ENCODE measurements around the gene SUSD2. TPM values are rescaled to one million over a fixed set of nuclear protein-coding genes. Genes with fewer than 3 reads are reported as not detected.

Gene SUSD2
- total and polyA plus RNA-seq, 2 of the 8 experiments (the other 6 are each of a cell fraction or from before 2014, with no cell fraction given): 2.0 to 4.8 TPM

DNA sequence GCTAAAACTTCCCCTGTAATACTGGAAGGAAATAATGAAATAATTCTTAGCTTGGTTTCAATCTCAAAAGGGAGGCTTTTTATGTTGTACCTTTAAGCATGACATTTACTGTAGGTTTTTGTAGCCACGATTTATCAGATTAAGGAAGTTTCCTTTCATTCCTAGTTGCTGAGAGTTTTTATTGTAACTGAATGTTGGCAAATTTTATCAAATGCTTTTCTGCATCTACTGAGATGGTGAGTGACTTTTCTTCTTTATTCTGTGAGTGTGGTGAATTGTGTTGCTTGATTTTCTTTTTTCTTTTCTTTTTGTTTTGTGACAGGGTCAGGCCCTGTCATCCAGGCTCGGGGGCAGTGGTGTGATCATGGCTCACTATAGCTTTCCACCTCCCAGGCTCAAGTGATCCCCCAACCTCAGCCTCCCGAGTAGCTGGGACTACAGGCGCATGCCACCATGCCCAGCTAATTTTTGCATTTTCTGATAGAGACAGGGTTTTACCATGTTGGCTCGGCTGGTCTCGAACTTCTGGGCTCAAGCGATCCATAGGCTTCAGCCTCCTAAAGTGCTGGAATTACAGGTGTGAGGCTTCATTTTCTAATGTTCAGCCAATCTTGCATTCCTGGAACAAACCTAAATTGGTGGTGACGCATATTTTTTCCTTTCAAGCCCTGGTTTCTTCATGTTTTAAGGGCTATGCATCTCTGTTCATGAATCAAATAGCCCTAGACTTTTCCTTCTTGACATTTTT lies 26.2 kb downstream of the SUSD2 start (continued):
- TF ChIP-seq CHD2 (IDR thresholded peaks at IDR 0.05; ENCODE audit: low read length) (no peak), TEAD4 (IDR thresholded peaks at IDR 0.05; ENCODE audit: low read depth, low read length) (no peak), KDM5A (IDR thresholded peaks at IDR 0.05; ENCODE audit: low read length) (no peak), RXRA (IDR thresholded peaks at IDR 0.05; ENCODE audit: insufficient read depth, low read depth, low read length) (no peak)
